Trophoblast cell (in vitro differentiated cells and primary cell): ENCODE results near the gene SLC38A1.

Source experiments
- DNase-seq, 2 donors: peaks; one replicate each; pipeline ENCODE4 v3.0.0-alpha.2; 2016
- H2AFZ ChIP-seq: 2 replicates; pipeline ENCODE4 v1.6.1; 2013; ENCODE audit warnings: low read length, moderate library complexity, mild to moderate bottlenecking; ENCODE audit not compliant: insufficient read depth, poor library complexity
- H2AK5ac ChIP-seq: 2 replicates; pipeline ENCODE4 v1.6.1; 2013; ENCODE audit warnings: mild to moderate bottlenecking, low read length
- H2BK120ac ChIP-seq: 2 replicates; pipeline ENCODE4 v1.6.1; 2013; ENCODE audit warnings: low read length, mild to moderate bottlenecking, moderate library complexity; ENCODE audit not compliant: insufficient read depth, poor library complexity
- H2BK12ac ChIP-seq: 2 replicates; pipeline ENCODE4 v1.6.1; 2013; ENCODE audit warnings: mild to moderate bottlenecking, low read length, moderate library complexity
- H2BK5ac ChIP-seq: 2 replicates; pipeline ENCODE4 v1.6.1; 2013; ENCODE audit warnings: low read length, low read depth, moderate library complexity, mild to moderate bottlenecking; ENCODE audit not compliant: poor library complexity
- H3K14ac ChIP-seq: 2 replicates; pipeline ENCODE4 v1.6.1; 2013; ENCODE audit warnings: mild to moderate bottlenecking, low read length
- H3K18ac ChIP-seq: 2 replicates; pipeline ENCODE4 v1.6.1; 2013; ENCODE audit warnings: mild to moderate bottlenecking, low read length
- H3K23ac ChIP-seq: 2 replicates; pipeline ENCODE4 v1.6.1; 2013; ENCODE audit warnings: low read length
- H3K27ac ChIP-seq: 2 replicates; pipeline ENCODE4 v1.5.1; 2013; ENCODE audit warnings: low read depth, mild to moderate bottlenecking, inconsistent platforms, low read length, moderate library complexity
- H3K27me3 ChIP-seq: 2 replicates; pipeline ENCODE4 v1.6.1; 2013; ENCODE audit warnings: inconsistent platforms, mild to moderate bottlenecking, low read length, moderate library complexity; ENCODE audit not compliant: insufficient read depth
- H3K36me3 ChIP-seq, 2 experiments: 1 replicate in 1 of 2; 2 replicates in 1 of 2; pipeline ENCODE4 v1.6.1; 2013; ENCODE audit warnings: low read length in 2 of 2, mild to moderate bottlenecking in 2 of 2, moderate library complexity in 1 of 2; ENCODE audit not compliant: insufficient read depth in 2 of 2, control insufficient read depth in 1 of 2
- H3K4ac ChIP-seq: 2 replicates; pipeline ENCODE4 v1.6.1; 2013; ENCODE audit warnings: low read depth, mild to moderate bottlenecking, low read length, moderate library complexity
- H3K4me1 ChIP-seq, 2 experiments: 1 replicate in 1 of 2; 2 replicates in 1 of 2; pipeline ENCODE4 v1.6.1; 2013; ENCODE audit warnings: low read length in 2 of 2, mild to moderate bottlenecking in 2 of 2, moderate library complexity in 1 of 2; ENCODE audit not compliant: insufficient read depth in 2 of 2, control insufficient read depth in 1 of 2
- H3K4me2 ChIP-seq: 2 replicates; pipeline ENCODE4 v1.6.1; 2013; ENCODE audit warnings: inconsistent platforms, mild to moderate bottlenecking, low read length, moderate library complexity
- H3K4me3 ChIP-seq: 2 replicates; pipeline ENCODE4 v1.5.1; 2013; ENCODE audit warnings: mild to moderate bottlenecking, low read depth, low read length, inconsistent platforms
- H3K79me1 ChIP-seq: one replicate; pipeline ENCODE4 v1.6.1; 2013; ENCODE audit warnings: low read length
- H3K79me2 ChIP-seq: 2 replicates; pipeline ENCODE4 v1.6.1; 2013; ENCODE audit warnings: low read length, mild to moderate bottlenecking; ENCODE audit not compliant: control insufficient read depth, insufficient read depth, poor library complexity
- H3K9ac ChIP-seq: 2 replicates; pipeline ENCODE4 v1.6.1; 2013; ENCODE audit warnings: mild to moderate bottlenecking, low read length
- H3K9me3 ChIP-seq: 2 replicates; pipeline ENCODE4 v1.6.1; 2013; ENCODE audit warnings: low read depth, mild to moderate bottlenecking, control low read depth, inconsistent platforms, low read length; ENCODE audit not compliant: insufficient read depth
- H4K12ac ChIP-seq: 2 replicates; pipeline ENCODE4 v1.6.1; 2013; ENCODE audit warnings: low read depth, mild to moderate bottlenecking, low read length, moderate library complexity
- H4K8ac ChIP-seq: 2 replicates; pipeline ENCODE4 v1.6.1; 2013; ENCODE audit warnings: low read depth, mild to moderate bottlenecking, low read length, moderate library complexity
- H4K91ac ChIP-seq: one replicate; pipeline ENCODE4 v1.6.1; 2013; ENCODE audit warnings: low read depth, mild to moderate bottlenecking, low read length, moderate library complexity
- WGBS: extraction: QIAGEN DNeasy Blood & Tissue Kit; methylation state at CpG from one replicate; pipeline ENCODE4 v1.1.7; 2013; ENCODE audit warnings: missing lambda C conversion rate; ENCODE audit not compliant: insufficient read length, insufficient coverage; ENCODE audit errors: extremely low coverage; 5-methylcytosine and 5-hydroxymethylcytosine counted together

SLC38A1 gene

DNA sequence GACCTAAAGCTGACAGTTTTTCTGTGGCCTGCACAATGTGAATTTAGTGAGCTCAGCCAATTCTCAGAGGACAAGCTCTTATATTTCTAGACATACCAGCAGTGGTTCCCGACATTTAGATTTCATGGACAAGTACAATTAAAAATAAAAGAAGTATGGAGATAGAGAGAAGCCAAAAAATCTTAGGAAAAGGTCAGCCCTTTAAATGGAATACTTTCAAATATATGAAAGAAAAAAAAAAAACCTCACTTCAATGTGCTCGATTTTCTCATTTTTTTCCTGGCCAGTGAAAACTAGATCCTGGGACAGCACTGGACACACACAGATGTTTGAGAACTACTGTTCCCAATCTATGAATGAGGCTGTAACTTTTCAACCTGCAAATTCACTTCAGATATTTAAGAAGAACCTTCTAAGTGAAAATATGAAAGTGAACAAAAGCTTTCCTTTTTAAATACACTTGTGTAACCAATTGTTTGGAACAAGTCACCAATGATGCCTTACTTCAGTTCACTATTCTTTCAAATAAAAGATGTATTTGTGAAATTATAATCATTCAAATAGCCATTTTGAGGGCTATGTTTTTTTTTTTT, 109.4 kb downstream of the SLC38A1 start:
- Histone ChIP-seq H4K91ac (no peak overlapping the region), H3K14ac (peak overlapping the region; percentile 74), H3K9ac (no peak overlapping the region), H3K27me3 (no peaks in the 10 kb centered on the region), H3K4ac (no peak overlapping the region), H3K79me2 (peaks cover 7% of the 10 kb centered on the region), H3K4me1 (peaks cover 9 to 16% of the 10 kb centered on the region in 2 experiments), H2AFZ (no peak overlapping the region), H3K79me1 (peaks cover 29% of the 10 kb centered on the region), H4K8ac (no peak overlapping the region), H4K12ac (no peak overlapping the region), H3K27ac (peak overlapping the region; percentile 85), H3K23ac (no peak overlapping the region), H3K9me3 (no peaks in the 10 kb centered on the region), H3K4me2 (no peak overlapping the region), H3K18ac (no peak overlapping the region), H2BK5ac (peak overlapping the region; percentile 92), H2AK5ac (no peak overlapping the region), H3K36me3 (peaks cover 0 to 1% of the 10 kb centered on the region in 2 experiments), H2BK12ac (peak overlapping the region; percentile 89), H3K4me3 (no peak overlapping the region), H2BK120ac (peak overlapping the region; percentile 86)
- DNase-seq = no peak
- no CpG with 5 or more reads among the region's 2 CpGs for whole genome bisulfite sequencing

DNA sequence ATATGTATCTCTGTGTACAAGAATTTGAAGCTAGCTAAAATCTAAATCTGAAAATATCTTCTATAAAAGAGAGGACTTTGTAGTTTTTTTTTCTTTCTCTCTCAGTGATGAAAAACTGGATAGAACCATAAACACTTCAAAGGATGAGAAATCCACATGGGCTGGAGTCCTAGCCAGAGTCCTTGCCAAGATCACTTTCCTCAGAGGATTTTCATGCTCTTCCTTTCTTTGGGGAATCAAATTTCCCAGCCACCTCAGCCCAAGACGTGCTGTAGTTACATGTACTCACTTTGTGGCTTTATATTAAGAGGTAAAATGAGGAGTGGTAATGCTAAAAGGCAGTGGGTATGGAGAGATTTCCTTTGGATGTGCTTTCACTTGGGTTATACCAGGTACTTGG, 110.3 kb downstream of the SLC38A1 start:
- Histone ChIP-seq H3K23ac (no peak overlapping the region), H3K18ac (no peak overlapping the region), H3K4ac (peak overlapping the region; percentile 67), H3K14ac (peak overlapping the region; percentile 79), H3K9me3 (no peaks in the 10 kb centered on the region), H3K36me3 (peaks cover 0 to 1% of the 10 kb centered on the region in 2 experiments), H3K4me2 (no peak overlapping the region), H3K79me1 (peaks cover 29% of the 10 kb centered on the region), H2BK120ac (peak overlapping the region; percentile 88), H2AFZ (no peak overlapping the region), H2BK12ac (peak overlapping the region; percentile 69), H4K12ac (no peak overlapping the region), H3K27me3 (no peaks in the 10 kb centered on the region), H3K4me3 (no peak overlapping the region), H3K9ac (no peak overlapping the region), H2AK5ac (peak overlapping the region; percentile 82), H4K8ac (no peak overlapping the region), H4K91ac (peak overlapping the region; percentile 83), H3K4me1 (peaks cover 9 to 14% of the 10 kb centered on the region in 2 experiments), H3K27ac (peak overlapping the region; percentile 85), H2BK5ac (peak overlapping the region; percentile 70), H3K79me2 (peaks cover 7% of the 10 kb centered on the region)
- no CpG with 5 or more reads among the region's 1 CpG for WGBS
- no peak for DNase-seq

DNA sequence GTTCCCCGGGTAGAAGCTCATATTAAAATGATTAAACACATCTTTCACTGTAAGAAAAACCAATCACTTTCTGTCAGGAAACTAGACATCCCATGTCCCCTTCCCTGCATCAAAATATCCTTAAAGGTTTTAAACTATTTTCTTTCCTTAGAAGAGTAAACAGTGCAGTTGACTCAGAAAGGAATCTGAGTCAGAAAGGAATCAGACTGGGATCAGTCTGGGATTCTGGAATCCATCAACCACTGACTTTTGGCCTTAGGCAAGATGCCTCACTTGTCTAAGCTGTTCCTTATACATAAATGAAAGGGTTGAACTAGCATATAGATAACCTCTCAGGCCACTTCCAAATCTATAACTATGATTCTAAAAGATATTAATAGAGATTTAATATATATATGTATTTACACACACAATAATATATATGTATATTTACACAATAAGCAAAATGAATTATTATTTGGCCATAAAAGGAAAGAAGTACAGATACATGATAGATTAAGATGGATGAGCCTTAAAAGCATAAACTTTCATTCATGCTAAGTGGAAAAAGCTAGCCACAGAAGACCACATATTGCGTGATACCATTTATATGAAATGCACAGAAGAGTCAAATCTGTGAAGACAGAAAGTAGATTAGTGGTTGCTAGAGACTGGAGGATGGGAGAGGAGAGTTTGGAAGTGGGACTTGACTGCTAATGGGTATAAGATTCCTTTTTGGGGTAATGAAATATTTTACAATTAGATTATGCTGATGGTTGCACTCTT, 114.4 kb downstream of the SLC38A1 start:
- Histone ChIP-seq H3K9ac (no peak overlapping the region), H3K4ac (no peak overlapping the region), H3K14ac (no peak overlapping the region), H3K23ac (no peak overlapping the region), H2AK5ac (no peak overlapping the region), H4K12ac (no peak overlapping the region), H2BK120ac (peak overlapping the region; percentile 91), H3K36me3 (peaks cover 0 to 1% of the 10 kb centered on the region in 2 experiments), H4K91ac (peak overlapping the region; percentile 24), H4K8ac (no peak overlapping the region), H3K79me2 (no peaks in the 10 kb centered on the region), H2BK12ac (no peak overlapping the region), H2AFZ (no peak overlapping the region), H3K27ac (peak overlapping the region; percentile 99), H2BK5ac (peak overlapping the region; percentile 93), H3K4me1 (peaks cover 2 to 3% of the 10 kb centered on the region in 2 experiments), H3K9me3 (no peaks in the 10 kb centered on the region), H3K18ac (no peak overlapping the region), H3K27me3 (no peaks in the 10 kb centered on the region), H3K4me3 (no peak overlapping the region), H3K4me2 (no peak overlapping the region), H3K79me1 (peaks cover 19% of the 10 kb centered on the region)
- DNase-seq = peak; percentile 71 to 83
- no CpG with 5 or more reads among the region's 2 CpGs for WGBS

DNA sequence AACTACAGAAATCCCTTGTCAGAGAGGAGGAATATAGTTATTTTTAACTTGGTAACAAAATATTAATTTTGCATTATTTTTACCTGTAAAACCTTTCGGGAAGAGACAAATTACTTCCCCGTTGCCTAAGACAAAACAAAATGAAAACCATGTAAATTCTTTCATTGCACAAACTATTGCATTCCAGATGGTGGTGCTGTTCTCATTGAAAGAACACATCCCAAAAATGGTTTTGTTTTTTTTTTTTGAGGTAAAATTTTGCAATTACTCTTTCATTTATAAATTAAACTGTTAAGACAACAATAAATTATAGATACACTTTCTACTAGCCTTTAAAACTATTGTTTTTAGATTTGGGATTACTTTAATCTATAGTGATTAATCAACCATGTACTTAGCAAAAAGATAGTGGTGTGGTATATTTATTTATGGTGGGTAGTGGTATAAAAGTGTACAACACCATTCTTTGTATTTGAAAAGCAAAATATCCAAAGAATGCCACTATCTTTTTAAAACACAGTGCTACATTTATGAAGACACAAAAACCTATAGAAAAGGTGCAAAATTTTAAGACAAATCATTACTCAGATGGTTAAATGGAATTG, 115.5 kb downstream of the SLC38A1 start:
- peak in 1 of 2 donors; percentile 48 for DNase-seq
- no CpG with 5 or more reads among the region's 2 CpGs for WGBS
- Histone ChIP-seq H3K4me1 (peaks cover 3% of the 10 kb centered on the region in 2 experiments), H3K9me3 (no peaks in the 10 kb centered on the region), H3K4me2 (no peak overlapping the region), H2AFZ (no peak overlapping the region), H3K9ac (no peak overlapping the region), H4K12ac (no peak overlapping the region), H3K14ac (no peak overlapping the region), H2AK5ac (no peak overlapping the region), H3K36me3 (peaks cover 0 to 1% of the 10 kb centered on the region in 2 experiments), H2BK120ac (no peak overlapping the region), H3K4ac (no peak overlapping the region), H3K23ac (no peak overlapping the region), H3K79me2 (no peaks in the 10 kb centered on the region), H3K27me3 (no peaks in the 10 kb centered on the region), H3K18ac (no peak overlapping the region), H4K91ac (no peak overlapping the region), H3K27ac (peak overlapping the region; percentile 10), H4K8ac (no peak overlapping the region), H2BK5ac (no peak overlapping the region), H3K4me3 (no peak overlapping the region), H3K79me1 (peaks cover 14% of the 10 kb centered on the region), H2BK12ac (no peak overlapping the region)
